GM12878 (cell line): ENCODE measurements around the gene DNAAF5. TPM values are rescaled to one million over a fixed set of nuclear protein-coding genes. Genes with fewer than 3 reads are reported as not detected.

Experiments
- ATAC-seq: fragments of 200-7000 bp; cut with Tn5 transposase; 3 replicates; pipeline ENCODE4 v1.9.1; 2020; ENCODE audit warnings: mild to moderate bottlenecking, moderate library complexity
- BruUV-seq: library from RNA; stranded (reverse); fragments of 400-500 nt; replicated peaks from 2 replicates; lab custom pipeline; 2021; lab: Mats Ljungman, UMichigan
- CTCF ChIA-PET: fragments of 300-600 bp; sonication (Branson Sonifier 250); formaldehyde crosslinking; extraction: SDS; loops from one replicate; lab custom pipeline; 2021; ENCODE audit warnings: inconsistent platforms; lab: Yijun Ruan, JAX
- POLR2A ChIA-PET: fragments of 350-600 bp; formaldehyde crosslinking; extraction: SDS; loops from one replicate; lab custom pipeline; 2021; ENCODE audit warnings: inconsistent platforms; lab: Charles Lee
- RAD21 ChIA-PET: fragments of 300-600 bp; sonication (Branson Sonifier 250); formaldehyde crosslinking; loops from one replicate; lab custom pipeline; 2023; ENCODE audit warnings: antibody characterized with exemption; ENCODE audit not compliant: unreplicated experiment; lab: Charles Lee
- SMC1A ChIA-PET: fragments of 300-600 bp; sonication (Branson Sonifier 250); formaldehyde crosslinking; loops from one replicate; lab custom pipeline; 2023; ENCODE audit not compliant: unreplicated experiment, uncharacterized antibody; lab: Charles Lee
- DNase-seq: peaks from one replicate; pipeline ENCODE4 v3.0.0-alpha.2; 2011; ENCODE audit warnings: low read depth, low spot score
- FAIRE-seq: peaks from 3 replicates; lab custom pipeline; 2011; peaks lifted over from hg19 to GRCh38; lab: Jason Lieb, UNC
- H2AFZ ChIP-seq: 2 replicates; pipeline ENCODE4 v1.6.0; 2011; ENCODE audit warnings: low read depth, low read length, control low read depth; ENCODE audit not compliant: control insufficient read depth
- H3K27ac ChIP-seq: 2 replicates; pipeline ENCODE4 v1.5.1; 2011; ENCODE audit warnings: control low read depth; ENCODE audit not compliant: control insufficient read depth, insufficient read depth
- H3K27me3 ChIP-seq, 2 experiments: replicated peaks in 1 of 2; 2 replicates each; pipeline versions ENCODE4 v1.6.0 to v1.6.1; 2011; ENCODE audit warnings: low read length in 1 of 2; ENCODE audit not compliant: control insufficient read depth in 2 of 2, insufficient read depth in 2 of 2
- H3K36me3 ChIP-seq, 2 experiments: 2 replicates each; pipeline ENCODE4 v1.5.1; 2011; ENCODE audit warnings: low read length in 1 of 2; ENCODE audit not compliant: control insufficient read depth in 2 of 2, insufficient read depth in 2 of 2
- H3K4me1 ChIP-seq: 2 replicates; pipeline ENCODE4 v1.6.1; 2011; ENCODE audit warnings: mild to moderate bottlenecking, low read length, moderate library complexity, mixed read lengths; ENCODE audit not compliant: control insufficient read depth, insufficient read depth
- H3K4me2 ChIP-seq: 2 replicates; pipeline ENCODE4 v1.6.0; 2011; ENCODE audit warnings: control low read depth; ENCODE audit not compliant: control insufficient read depth, insufficient read depth
- H3K4me3 ChIP-seq: fragments of 200-600 bp; sonication (generic); 2 replicates; pipeline ENCODE4 v1.5.1; 2016
- H3K79me2 ChIP-seq: 2 replicates; pipeline ENCODE4 v1.6.0; 2011; ENCODE audit warnings: low read length; ENCODE audit not compliant: control insufficient read depth, insufficient read depth
- H3K9ac ChIP-seq: 2 replicates; pipeline ENCODE4 v1.8.0; 2011; ENCODE audit warnings: low read length, control low read depth, mixed read lengths; ENCODE audit not compliant: control insufficient read depth, insufficient read depth
- H3K9me3 ChIP-seq: replicated peaks from 3 replicates; pipeline ENCODE4 v1.5.1; 2011; ENCODE audit warnings: mild to moderate bottlenecking, low read length; ENCODE audit not compliant: control insufficient read depth, insufficient read depth
- H4K20me1 ChIP-seq: 2 replicates; pipeline ENCODE4 v1.6.0; 2011; ENCODE audit not compliant: control insufficient read depth, insufficient read depth
- ASH2L ChIP-seq: fragments of 300-600, 200-600 bp; sonication (generic); IDR thresholded peaks from 2 replicates; pipeline ENCODE4 v1.6.1; 2017; ENCODE audit warnings: low read depth, mild to moderate bottlenecking, borderline replicate concordance
- BCL11A ChIP-seq: IDR thresholded peaks from 2 replicates; pipeline ENCODE4 v1.6.1; 2011; ENCODE audit warnings: low read depth, low read length
- BHLHE40 ChIP-seq, 2 experiments: fragments of 450-650 bp in 1 of 2; IDR thresholded peaks; 2 replicates each; pipeline ENCODE4 v1.6.1; 2011 to 2017; ENCODE audit warnings: low read depth in 2 of 2, borderline replicate concordance in 1 of 2, improper control_type of control experiment in 1 of 2, low read length in 1 of 2, mild to moderate bottlenecking in 1 of 2
- JUND ChIP-seq: IDR thresholded peaks from 2 replicates; pipeline ENCODE4 v1.6.1; 2012; ENCODE audit warnings: low read depth, mild to moderate bottlenecking, low read length, improper control_type of control experiment, moderate library complexity
- KAT2A ChIP-seq: conservative IDR thresholded peaks from 2 replicates; pipeline ENCODE4 v1.6.1; 2011; ENCODE audit warnings: low read depth, low read length; ENCODE audit not compliant: control insufficient read depth
- POU2F2 ChIP-seq: IDR thresholded peaks from 3 replicates; pipeline ENCODE4 v1.6.1; 2011; ENCODE audit warnings: low read depth, mild to moderate bottlenecking, low read length, borderline replicate concordance
- STAT3 ChIP-seq: IDR thresholded peaks from 2 replicates; pipeline ENCODE4 v1.6.1; 2011; ENCODE audit warnings: low read depth, low read length, improper control_type of control experiment
- TAF1 ChIP-seq: IDR thresholded peaks from 2 replicates; pipeline ENCODE4 v1.6.1; 2011; ENCODE audit warnings: mild to moderate bottlenecking, low read depth, low read length, borderline replicate concordance
- WRNIP1 ChIP-seq: IDR thresholded peaks from 2 replicates; pipeline ENCODE4 v1.6.1; 2011; ENCODE audit warnings: low read depth, low read length, improper control_type of control experiment, borderline replicate concordance
- WGBS: methylation state at CpG from one replicate; pipeline ENCODE4 v1.1.6; 2016; ENCODE audit warnings: low lambda C conversion rate; ENCODE audit not compliant: insufficient replicate concordance, insufficient coverage; ENCODE audit errors: missing lambda C conversion rate; 5-methylcytosine and 5-hydroxymethylcytosine counted together
- in situ Hi-C: fragments of 300-500 bp; cut with MboI; formaldehyde crosslinking; loops from 9 replicates; pipeline ENCODE4 v1.14.3; 2018; ENCODE audit warnings: mixed read lengths
- intact Hi-C: fragments of 100-400 bp; cut with micrococcal nuclease; formaldehyde crosslinking; loops from one replicate; pipeline ENCODE4 v1.14.2; 2022; ENCODE audit not compliant: unreplicated experiment
- polyA plus RNA-seq, 11 experiments: library from polyadenylated mRNA; depleted of rRNA in 4 of 11; unstranded in 6 of 11; stranded (reverse) in 5 of 11; fragments of >200 nt; fragmentation: Nextera tagmentation in 4 of 11; fragmentation: Illumina TruSeq in 1 of 11; extraction: Ambion mirVana in 4 of 11; extraction: Trizol in 1 of 11; gene quantifications; 1 replicate in 1 of 11; 2 replicates in 10 of 11; pipeline versions ENCODE4 v1.2.1 to v1.2.3, GENCODE V29; 2011 to 2016; ENCODE audit warnings: inconsistent platforms in 2 of 11, missing spikeins in 2 of 11, low read depth in 1 of 11
- total RNA-seq, 4 experiments: library from RNA; depleted of rRNA in 3 of 4; stranded (reverse); fragments of >200 nt in 3 of 4; fragmentation: Illumina TruSeq in 1 of 4; extraction: Trizol in 1 of 4; gene quantifications; 2 replicates each; pipeline versions ENCODE4 v1.2.1 to v1.2.3, GENCODE V29; 2013 to 2021
- TF ChIP-seq, protein P1 (sequence below): fragments of 450-650 bp; formaldehyde crosslinking; IDR thresholded peaks from 2 replicates; pipeline ENCODE4 v1.4.0; 2022; ENCODE audit warnings: mild to moderate bottlenecking, moderate library complexity
- TF ChIP-seq, protein P2 (sequence below): fragments of 450-650 bp; IDR thresholded peaks from 2 replicates; pipeline ENCODE4 v1.6.1; 2017; ENCODE audit warnings: low read depth, mild to moderate bottlenecking, moderate library complexity
- TF ChIP-seq, protein P3 (sequence below), 3 experiments: IDR thresholded peaks in 2 of 3; conservative IDR thresholded peaks in 1 of 3; 2 replicates each; pipeline ENCODE4 v1.5.1; 2011; ENCODE audit warnings: low read depth in 3 of 3, low read length in 3 of 3, mild to moderate bottlenecking in 3 of 3, control low read depth in 2 of 3, moderate library complexity in 2 of 3, inconsistent platforms in 1 of 3, mixed read lengths in 1 of 3; ENCODE audit not compliant: control insufficient read depth in 2 of 3, insufficient read depth in 1 of 3; ENCODE audit errors: extremely low read depth in 1 of 3

The DNAAF5 gene
- total and polyA plus RNA-seq, 10 of the 15 experiments (the other 5 are each of a cell fraction or from before 2014, with no cell fraction given), result 1.8 to 38.3 (median 9.2) TPM

DNA sequence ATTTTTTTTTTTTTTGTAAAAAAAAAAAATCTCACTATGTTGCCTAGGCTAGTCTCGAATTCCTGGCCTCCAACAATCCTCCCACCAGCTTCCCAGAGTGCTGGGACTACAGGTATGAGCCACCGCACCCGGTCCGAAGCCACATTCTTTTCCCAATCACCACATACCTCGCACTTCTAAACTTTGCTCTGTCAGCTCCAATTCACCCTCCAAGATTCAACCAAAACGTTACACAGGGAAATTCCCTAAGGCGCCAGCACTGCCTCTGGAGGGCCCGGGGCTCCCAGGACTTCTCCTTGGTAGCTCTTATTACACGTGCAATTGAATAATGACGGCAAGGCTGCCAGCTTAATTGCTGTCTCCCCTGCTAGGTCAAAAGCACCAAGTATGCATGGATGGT is 10.3 kb upstream of the DNAAF5 start (continued):
- TF ChIP-seq, protein P1, sequence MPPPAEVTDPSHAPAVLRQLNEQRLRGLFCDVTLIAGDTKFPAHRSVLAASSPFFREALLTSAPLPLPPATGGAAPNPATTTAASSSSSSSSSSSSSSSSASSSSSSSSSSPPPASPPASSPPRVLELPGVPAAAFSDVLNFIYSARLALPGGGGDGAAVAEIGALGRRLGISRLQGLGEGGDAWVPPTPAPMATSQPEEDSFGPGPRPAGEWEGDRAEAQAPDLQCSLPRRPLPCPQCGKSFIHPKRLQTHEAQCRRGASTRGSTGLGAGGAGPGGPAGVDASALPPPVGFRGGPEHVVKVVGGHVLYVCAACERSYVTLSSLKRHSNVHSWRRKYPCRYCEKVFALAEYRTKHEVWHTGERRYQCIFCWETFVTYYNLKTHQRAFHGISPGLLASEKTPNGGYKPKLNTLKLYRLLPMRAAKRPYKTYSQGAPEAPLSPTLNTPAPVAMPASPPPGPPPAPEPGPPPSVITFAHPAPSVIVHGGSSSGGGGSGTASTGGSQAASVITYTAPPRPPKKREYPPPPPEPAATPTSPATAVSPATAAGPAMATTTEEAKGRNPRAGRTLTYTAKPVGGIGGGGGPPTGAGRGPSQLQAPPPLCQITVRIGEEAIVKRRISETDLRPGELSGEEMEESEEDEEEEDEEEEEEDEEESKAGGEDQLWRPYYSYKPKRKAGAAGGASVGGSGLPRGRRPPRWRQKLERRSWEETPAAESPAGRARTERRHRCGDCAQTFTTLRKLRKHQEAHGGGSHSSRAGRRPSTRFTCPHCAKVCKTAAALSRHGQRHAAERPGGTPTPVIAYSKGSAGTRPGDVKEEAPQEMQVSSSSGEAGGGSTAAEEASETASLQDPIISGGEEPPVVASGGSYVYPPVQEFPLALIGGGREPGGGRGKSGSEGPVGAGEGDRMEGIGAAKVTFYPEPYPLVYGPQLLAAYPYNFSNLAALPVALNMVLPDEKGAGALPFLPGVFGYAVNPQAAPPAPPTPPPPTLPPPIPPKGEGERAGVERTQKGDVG, result no peak
- TF ChIP-seq BHLHE40 (IDR thresholded peaks at IDR 0.05; ENCODE audit: borderline replicate concordance in 1 of 2, low read depth in 2 of 2, low read length in 1 of 2) (no peak), TAF1 (no peak), KAT2A (no peak), WRNIP1 (no peak), POU2F2 (no peak), JUND (no peak)
- TF ChIP-seq, protein P2, sequence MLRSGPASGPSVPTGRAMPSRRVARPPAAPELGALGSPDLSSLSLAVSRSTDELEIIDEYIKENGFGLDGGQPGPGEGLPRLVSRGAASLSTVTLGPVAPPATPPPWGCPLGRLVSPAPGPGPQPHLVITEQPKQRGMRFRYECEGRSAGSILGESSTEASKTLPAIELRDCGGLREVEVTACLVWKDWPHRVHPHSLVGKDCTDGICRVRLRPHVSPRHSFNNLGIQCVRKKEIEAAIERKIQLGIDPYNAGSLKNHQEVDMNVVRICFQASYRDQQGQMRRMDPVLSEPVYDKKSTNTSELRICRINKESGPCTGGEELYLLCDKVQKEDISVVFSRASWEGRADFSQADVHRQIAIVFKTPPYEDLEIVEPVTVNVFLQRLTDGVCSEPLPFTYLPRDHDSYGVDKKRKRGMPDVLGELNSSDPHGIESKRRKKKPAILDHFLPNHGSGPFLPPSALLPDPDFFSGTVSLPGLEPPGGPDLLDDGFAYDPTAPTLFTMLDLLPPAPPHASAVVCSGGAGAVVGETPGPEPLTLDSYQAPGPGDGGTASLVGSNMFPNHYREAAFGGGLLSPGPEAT, result no peak

DNA sequence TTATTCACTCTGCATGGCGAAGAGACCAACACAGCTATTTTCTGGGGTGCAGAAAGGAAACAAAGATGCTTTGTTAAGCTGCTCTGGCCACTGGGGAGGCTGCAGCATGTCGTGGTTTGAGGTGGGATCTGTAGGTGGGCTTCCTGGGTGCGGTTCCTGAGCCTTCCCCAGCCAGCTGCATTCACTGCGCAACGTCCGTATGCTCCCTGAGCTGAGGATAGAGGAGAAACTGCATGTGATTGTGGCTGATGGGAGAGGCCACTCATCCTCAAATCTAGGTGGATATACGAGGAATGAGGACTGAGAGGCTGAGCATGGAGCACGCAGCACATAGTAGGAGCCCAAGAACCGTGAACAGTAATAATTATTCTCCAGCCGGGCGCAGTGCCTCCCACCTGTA is 9.9 kb upstream of the DNAAF5 start:
- Histone ChIP-seq H3K27ac (no peak overlapping the region), H3K36me3 (no peaks in the 10 kb centered on the region), H2AFZ (no peak overlapping the region), H3K27me3 (no peaks in the 10 kb centered on the region), H3K79me2 (no peaks in the 10 kb centered on the region), H3K9ac (no peak overlapping the region), H3K4me2 (no peak overlapping the region), H4K20me1 (no peaks in the 10 kb centered on the region), H3K4me3 (no peak overlapping the region), H3K4me1 (peaks cover 4% of the 10 kb centered on the region; the same call in 1 of the 2 replicates), H3K9me3 (peaks cover 1% of the 10 kb centered on the region; the same call in 2 of the 3 replicates)
- CTCF ChIA-PET, result no interaction called here
- no TSS peak for BruUV-seq
- in situ Hi-C loops, result no loop called here
- intact Hi-C loops, result no loop called here
- WGBS, result 88% methylated on average over 11 of the region's 11 CpGs
- FAIRE-seq (no peak), DNase-seq (no peak), ATAC-seq (no peak)
- SMC1A ChIA-PET, result no interaction called here
- RAD21 ChIA-PET, result no interaction called here
- TF ChIP-seq BCL11A (no peak), STAT3 (no peak), ASH2L (no peak)
- TF ChIP-seq, protein P3, sequence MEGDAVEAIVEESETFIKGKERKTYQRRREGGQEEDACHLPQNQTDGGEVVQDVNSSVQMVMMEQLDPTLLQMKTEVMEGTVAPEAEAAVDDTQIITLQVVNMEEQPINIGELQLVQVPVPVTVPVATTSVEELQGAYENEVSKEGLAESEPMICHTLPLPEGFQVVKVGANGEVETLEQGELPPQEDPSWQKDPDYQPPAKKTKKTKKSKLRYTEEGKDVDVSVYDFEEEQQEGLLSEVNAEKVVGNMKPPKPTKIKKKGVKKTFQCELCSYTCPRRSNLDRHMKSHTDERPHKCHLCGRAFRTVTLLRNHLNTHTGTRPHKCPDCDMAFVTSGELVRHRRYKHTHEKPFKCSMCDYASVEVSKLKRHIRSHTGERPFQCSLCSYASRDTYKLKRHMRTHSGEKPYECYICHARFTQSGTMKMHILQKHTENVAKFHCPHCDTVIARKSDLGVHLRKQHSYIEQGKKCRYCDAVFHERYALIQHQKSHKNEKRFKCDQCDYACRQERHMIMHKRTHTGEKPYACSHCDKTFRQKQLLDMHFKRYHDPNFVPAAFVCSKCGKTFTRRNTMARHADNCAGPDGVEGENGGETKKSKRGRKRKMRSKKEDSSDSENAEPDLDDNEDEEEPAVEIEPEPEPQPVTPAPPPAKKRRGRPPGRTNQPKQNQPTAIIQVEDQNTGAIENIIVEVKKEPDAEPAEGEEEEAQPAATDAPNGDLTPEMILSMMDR (IDR thresholded peaks at IDR 0.05 in 2 of 3, conservative IDR thresholded peaks at IDR 0.05 in 1 of 3; ENCODE audit: control insufficient read depth in 2 of 3, extremely low read depth in 1 of 3, insufficient read depth in 1 of 3, low read depth in 3 of 3, low read length in 3 of 3), result no peak
- TF ChIP-seq, protein P1, result no peak
- POLR2A ChIA-PET, result no interaction called here
